Iris pigment epithelial cell (primary cell): ENCODE results near the gene CCDC186.
"Not testable (repeated sequence)": the region's sequence is repeated elsewhere in the genome, so short reads cannot be mapped to it uniquely, and the experiment has no call there.

Source experiments
- DNase-seq: peaks from one replicate; pipeline ENCODE4 v3.0.0-alpha.2; 2011; ENCODE audit warnings: low read depth

The CCDC186 gene

DNA sequence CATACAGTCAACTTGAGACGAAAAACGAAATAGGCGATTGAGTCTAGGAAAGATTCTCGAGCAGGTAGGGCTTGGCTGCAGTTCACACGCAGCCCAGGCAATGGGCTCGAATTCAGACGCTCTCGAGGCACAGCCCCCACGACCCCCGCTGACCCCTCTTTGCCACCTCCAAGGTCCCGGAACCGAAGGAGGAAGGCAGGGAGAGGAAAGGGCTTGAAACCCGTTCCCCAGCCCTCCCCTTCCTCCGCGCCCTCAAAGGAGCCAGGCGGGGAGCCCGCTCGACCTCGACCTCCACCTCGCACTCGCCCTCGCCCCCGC lies 441 bp downstream of the CCDC186 start:
- DNase-seq, result peak; percentile 7

DNA sequence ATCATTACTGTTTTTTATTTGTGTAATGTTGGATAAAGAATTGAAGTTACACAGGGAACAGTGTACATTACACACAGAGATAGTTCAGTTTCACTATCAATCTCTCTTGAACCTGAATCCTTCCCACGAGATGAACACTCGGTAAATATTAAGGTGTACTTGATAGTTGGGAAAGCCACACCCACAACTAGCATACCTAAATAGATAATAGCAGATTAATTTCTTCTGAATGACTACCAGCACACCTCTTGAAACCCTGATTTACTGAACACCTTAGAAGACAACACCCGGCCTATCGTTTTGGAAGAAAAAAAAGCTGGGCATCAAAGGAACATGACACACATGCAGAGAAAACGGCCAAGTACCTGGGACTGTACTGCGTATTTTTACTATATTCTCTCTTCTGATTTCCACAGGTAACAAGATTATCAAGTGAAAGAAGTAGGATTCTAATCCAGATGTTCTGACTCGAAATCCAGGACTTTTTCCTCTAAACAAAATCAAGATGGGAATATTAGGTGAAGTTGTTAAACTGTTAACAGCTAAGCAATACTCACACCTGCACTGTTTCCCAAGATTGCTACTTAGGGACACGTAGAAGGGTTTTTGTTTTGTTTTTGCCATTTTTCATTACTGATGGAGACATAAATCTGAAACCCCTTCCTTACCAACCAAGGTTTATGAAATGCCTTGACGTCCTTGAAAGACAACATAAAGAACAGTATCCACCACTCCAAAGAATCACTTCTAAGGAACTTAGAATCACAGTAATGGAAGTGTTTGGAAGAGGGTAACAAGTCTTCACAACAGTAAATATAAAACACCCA lies 1.0 kb downstream of the CCDC186 start:
- DNase-seq, result no peak

- DNase-seq, result peak; percentile 43
These were observed 1.8 kb downstream of the CCDC186 start for GRCh38 chr10:114172216-114172615.

- DNase-seq, result no peak
These were observed 5.5 kb downstream of the CCDC186 start for GRCh38 chr10:114168450-114169009.

- DNase-seq, result no peak
These were observed 6.0 kb downstream of the CCDC186 start for GRCh38 chr10:114167985-114168384.

DNA sequence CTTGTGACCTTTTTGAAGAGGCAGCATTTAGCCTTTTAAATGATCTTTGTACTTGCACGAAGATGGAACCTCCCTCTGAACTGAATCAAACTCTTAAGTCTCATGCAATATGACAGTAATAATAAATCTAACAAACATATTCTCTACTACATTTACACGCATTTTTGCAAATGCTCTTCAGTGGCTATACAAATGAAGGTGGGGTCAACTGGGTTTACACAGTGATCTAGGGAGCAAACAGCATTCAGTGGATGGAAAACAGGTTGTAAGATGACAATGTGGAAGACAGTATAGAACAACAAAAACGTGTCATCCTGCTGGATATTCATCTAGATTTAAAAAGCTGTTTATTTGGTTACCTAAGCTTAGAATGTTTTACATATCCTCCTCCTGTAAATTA lies 7.5 kb downstream of the CCDC186 start:
- DNase-seq, result no peak

GRCh38 chr10:114166043-114166442 lies 8.0 kb downstream of the CCDC186 start:
- no peak for DNase-seq

DNA sequence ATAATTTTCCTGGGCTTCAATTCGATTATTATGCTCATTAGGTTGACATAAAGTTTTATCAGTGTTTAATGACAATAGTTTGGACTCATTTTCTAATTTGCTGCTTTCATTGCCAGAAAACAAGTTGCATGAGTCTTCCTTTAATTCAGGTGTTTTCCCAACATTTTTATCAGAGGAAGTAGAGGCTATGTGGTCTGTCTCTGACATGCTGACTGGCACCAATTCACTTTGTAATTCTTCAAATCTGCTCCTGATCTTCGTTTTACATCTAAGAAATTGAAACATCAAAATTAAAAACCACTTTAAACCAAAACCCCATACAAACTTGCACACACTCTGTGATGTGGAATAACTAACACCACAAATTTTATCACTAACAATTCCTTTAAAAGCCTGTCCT lies 10.9 kb downstream of the CCDC186 start:
- DNase-seq, result no peak

GRCh38 chr10:114157912-114158311 lies 16.1 kb downstream of the CCDC186 start:
- no peak for DNase-seq

- no peak for DNase-seq
These were observed 22.1 kb downstream of the CCDC186 start for GRCh38 chr10:114151892-114152291.

GRCh38 chr10:114151486-114151885 lies 22.5 kb downstream of the CCDC186 start:
- peak; percentile 93 for DNase-seq

DNA sequence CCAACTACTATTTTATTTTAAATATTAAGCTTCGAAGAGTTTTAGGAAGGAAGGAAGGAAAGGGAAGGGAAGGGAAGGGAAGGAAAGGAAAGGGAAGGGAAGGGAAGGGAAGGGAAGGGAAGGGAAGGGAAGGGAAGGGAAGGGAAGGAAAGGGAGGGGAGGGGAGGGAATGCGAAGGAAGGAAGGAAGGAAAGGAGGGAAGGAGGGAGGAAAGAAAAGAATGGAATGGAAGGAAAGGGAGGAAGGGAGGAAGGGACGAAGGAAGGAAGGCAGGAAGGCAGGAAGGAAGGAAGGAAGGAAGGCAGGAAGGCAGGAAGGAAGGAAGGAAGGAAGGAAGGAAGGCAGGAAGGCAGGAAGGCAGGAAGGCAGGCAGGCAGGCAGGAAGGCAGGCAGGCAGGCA lies 24.5 kb downstream of the CCDC186 start:
- DNase-seq, result not testable (repeated sequence)

- DNase-seq, result no peak
These were observed 30.8 kb downstream of the CCDC186 start for GRCh38 chr10:114143160-114143559.

DNA sequence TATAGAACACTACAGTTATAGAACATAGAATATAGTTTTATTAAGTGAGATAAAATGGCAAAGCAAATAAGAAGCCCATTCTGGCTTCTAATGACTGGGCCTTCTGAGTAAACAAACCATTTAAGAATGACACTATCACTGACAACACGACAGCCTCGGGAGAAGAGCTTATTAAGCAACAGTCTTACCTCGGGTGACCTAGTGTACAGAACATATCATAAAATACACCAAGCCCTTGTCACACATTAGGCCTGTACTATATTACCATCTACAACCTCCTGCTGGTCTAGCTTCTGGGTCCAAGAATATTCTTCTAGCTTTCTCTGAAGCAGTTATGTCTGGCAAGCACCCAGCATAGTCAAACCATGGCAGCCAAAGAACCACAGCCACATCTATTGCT lies 32.0 kb downstream of the CCDC186 start:
- DNase-seq, result peak; percentile 22

DNA sequence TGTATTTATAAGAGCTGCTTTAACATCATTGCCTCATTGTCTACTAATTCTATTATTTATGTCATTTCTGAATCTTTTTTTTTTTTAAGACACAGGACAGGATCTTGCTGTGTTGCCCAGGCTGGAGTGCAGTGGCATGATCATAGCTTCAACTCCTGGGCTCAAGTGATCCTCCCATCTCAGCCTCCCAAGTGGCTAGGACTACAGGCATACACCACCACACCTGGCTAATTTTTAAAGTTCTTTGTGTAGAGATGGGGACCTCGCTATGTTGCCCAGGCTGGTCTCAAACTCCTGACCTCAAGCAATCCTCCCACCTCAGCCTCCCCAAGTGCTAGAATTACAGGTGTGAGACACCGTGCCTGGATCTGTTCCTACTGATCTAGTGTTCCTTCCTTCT lies 33.2 kb downstream of the CCDC186 start:
- DNase-seq, result not testable (repeated sequence)

DNA sequence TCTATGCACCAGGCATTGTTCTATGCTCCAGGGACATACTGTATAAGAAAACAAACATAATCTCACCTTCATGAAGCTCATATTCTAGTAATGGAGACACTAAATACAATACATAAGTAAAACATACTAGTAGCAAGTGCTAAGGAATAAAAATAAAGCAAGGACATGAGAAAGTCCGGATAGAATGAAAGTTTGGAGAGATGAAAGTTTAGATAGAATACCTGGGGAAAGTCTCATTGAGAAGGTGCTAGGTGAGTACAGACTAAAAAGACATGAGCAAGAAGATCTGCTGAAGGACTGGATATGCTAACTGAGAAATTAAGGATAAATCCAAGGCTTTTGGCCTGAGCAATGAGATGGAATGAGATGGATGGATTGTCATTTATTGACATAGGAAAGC lies 34.0 kb downstream of the CCDC186 start:
- DNase-seq, result no peak

DNA sequence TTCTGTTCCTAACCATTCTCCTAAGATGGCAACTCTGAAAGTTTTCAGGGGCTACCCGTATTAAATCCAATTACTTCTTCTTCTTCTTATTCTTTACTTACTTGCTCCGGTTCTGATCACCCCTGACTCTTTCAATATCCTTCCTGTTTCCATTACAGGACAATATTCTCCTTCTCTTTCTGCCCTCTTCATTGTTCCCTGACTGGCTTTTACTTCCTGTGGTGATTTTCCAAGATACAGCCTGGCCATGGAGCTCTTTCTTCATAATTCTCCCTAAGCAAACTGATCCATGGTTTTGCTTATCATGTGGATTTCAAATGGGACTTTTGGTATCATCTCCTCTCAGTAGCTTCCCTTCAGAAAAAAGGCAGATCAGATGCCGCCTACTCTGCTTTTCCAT lies 35.4 kb downstream of the CCDC186 start:
- no peak for DNase-seq

GRCh38 chr10:114135476-114135875 lies 38.5 kb downstream of the CCDC186 start:
- no peak for DNase-seq

GRCh38 chr10:114131094-114131493 lies 42.9 kb downstream of the CCDC186 start:
- DNase-seq, result no peak

- DNase-seq, result no peak
These were observed 53.0 kb downstream of the CCDC186 start for GRCh38 chr10:114121031-114121430.

- no peak for DNase-seq
These were observed 55.5 kb downstream of the CCDC186 start for GRCh38 chr10:114118514-114118913.

- DNase-seq, result no peak
These were observed 56.3 kb downstream of the CCDC186 start for GRCh38 chr10:114117728-114118127.

- DNase-seq, result no peak
These were observed 58.1 kb downstream of the CCDC186 start for GRCh38 chr10:114115661-114116445.
